Astrocyte (in vitro differentiated cells and primary cell): ENCODE measurements around the gene ANKRD33B.

Experiments used
- CTCF ChIP-seq: IDR thresholded peaks from 2 replicates; pipeline ENCODE4 v1.5.1; 2011; ENCODE audit warnings: low read depth, mild to moderate bottlenecking, inconsistent platforms, low read length, moderate library complexity; ENCODE audit not compliant: insufficient read depth
- EZH2 ChIP-seq: IDR thresholded peaks from 2 replicates; pipeline ENCODE4 v1.6.1; 2012; ENCODE audit warnings: mild to moderate bottlenecking, low read length, inconsistent platforms; ENCODE audit not compliant: insufficient read depth

DNA sequence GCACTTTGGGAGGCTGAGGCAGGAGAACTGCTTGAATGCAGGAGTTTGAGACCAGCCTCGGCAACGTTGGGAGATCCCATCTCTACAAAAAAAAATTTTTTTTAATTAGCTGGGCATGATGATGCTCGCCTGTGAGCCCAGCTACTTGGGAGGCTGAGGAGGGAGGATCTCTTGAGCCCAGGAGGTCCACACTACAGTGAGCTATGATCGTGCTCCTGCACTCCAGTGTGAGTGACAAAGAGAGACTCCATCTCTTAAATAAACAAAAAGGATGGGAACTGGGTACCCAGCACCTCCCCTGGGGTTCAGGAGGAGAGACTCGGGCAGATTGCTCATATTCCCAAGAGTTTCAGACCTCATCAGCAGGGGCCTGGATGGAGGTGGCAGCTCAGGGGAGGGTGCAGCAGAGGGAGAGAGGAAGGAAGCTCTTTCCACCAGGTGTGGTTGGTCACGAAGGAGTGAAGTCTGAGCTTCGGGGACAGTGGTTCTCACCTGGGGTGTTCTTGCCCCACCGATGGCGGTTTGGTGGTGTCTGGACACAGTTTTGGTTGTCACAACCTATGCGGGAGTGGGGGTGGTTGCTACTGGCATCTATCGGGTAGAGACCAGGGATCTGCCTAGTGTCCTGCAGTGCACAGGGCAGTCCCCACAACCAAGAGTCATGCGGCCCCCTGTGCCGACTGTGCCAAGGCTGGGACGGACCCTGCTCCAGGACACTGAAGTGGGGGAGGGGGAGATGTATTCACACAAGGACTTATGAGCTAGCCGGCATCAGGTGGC, 72.7 kb downstream of the ANKRD33B start:
- TF ChIP-seq CTCF (no peak), EZH2 (no peak)
